IMR-90 (cell line): ENCODE results near the gene MAFF. TPM values are rescaled to one million over a fixed set of nuclear protein-coding genes. Genes with fewer than 3 reads are reported as not detected.
A peak's percentile ranks its signal among the peaks of the same experiment; 100 is the strongest.

Experiments used
- ATAC-seq: fragments of 200-7000 bp; cut with Tn5 transposase; 2 replicates; pipeline ENCODE4 v1.9.1; 2020; ENCODE audit warnings: low read depth, mild to moderate bottlenecking, moderate library complexity
- BruUV-seq: library from RNA; stranded (reverse); fragments of 400-500 nt; replicated peaks from 2 replicates; lab custom pipeline; 2021; lab: Mats Ljungman, UMichigan
- CTCF ChIA-PET: fragments of 300-600 bp; formaldehyde crosslinking; extraction: SDS; loops from one replicate; lab custom pipeline; 2021; ENCODE audit warnings: antibody characterized with exemption; lab: Yijun Ruan, JAX
- POLR2A ChIA-PET: fragments of 300-600 bp; sonication (Branson Sonifier 250); formaldehyde crosslinking; loops from one replicate; lab custom pipeline; 2022; ENCODE audit warnings: antibody characterized with exemption; ENCODE audit not compliant: unreplicated experiment; lab: Charles Lee
- DNase-seq: peaks from one replicate; pipeline ENCODE4 v3.0.0; 2013
- H2AFZ ChIP-seq: replicated peaks from 2 replicates; pipeline ENCODE3; 2013; ENCODE audit warnings: low read length, mild to moderate bottlenecking; ENCODE audit not compliant: poor library complexity
- H2AK5ac ChIP-seq: 2 replicates; pipeline ENCODE4 v1.6.1; 2013; ENCODE audit warnings: low read depth, low read length, inconsistent platforms
- H2AK9ac ChIP-seq: replicated peaks from 2 replicates; pipeline ENCODE3; 2013; ENCODE audit warnings: mild to moderate bottlenecking, low read depth, low read length, moderate library complexity; ENCODE audit not compliant: poor library complexity
- H2BK120ac ChIP-seq: 2 replicates; pipeline ENCODE4 v1.6.1; 2013; ENCODE audit warnings: low read depth, low read length, inconsistent platforms
- H2BK15ac ChIP-seq: 3 replicates; pipeline ENCODE4 v1.6.1; 2013; ENCODE audit warnings: low read depth, low read length, inconsistent platforms
- H2BK20ac ChIP-seq: 2 replicates; pipeline ENCODE4 v1.6.1; 2013; ENCODE audit warnings: low read depth, mild to moderate bottlenecking, inconsistent platforms, low read length, moderate library complexity
- H2BK5ac ChIP-seq: 2 replicates; pipeline ENCODE4 v1.6.1; 2013; ENCODE audit warnings: mild to moderate bottlenecking, low read depth, low read length, inconsistent platforms; ENCODE audit not compliant: poor library complexity, severe bottlenecking
- H3K14ac ChIP-seq: replicated peaks from 2 replicates; pipeline ENCODE4 v1.6.1; 2013; ENCODE audit warnings: low read depth, low read length, inconsistent platforms
- H3K18ac ChIP-seq: 2 replicates; pipeline ENCODE4 v1.6.1; 2013; ENCODE audit warnings: low read depth, low read length, control low read depth
- H3K23ac ChIP-seq: 2 replicates; pipeline ENCODE4 v1.6.1; 2013; ENCODE audit warnings: low read depth, low read length, inconsistent platforms
- H3K27ac ChIP-seq: 2 replicates; pipeline ENCODE4 v1.5.1; 2013; ENCODE audit warnings: mild to moderate bottlenecking, control low read depth, low read length; ENCODE audit not compliant: insufficient read depth
- H3K27me3 ChIP-seq: 2 replicates; pipeline ENCODE4 v1.6.1; 2013; ENCODE audit warnings: low read length; ENCODE audit not compliant: control insufficient read depth, insufficient read depth
- H3K36me3 ChIP-seq: 2 replicates; pipeline ENCODE4 v1.6.1; 2013; ENCODE audit warnings: low read length, mixed read lengths; ENCODE audit not compliant: control insufficient read depth, insufficient read depth
- H3K4ac ChIP-seq: 2 replicates; pipeline ENCODE4 v1.6.1; 2013; ENCODE audit warnings: low read depth, low read length, inconsistent platforms
- H3K4me1 ChIP-seq: 2 replicates; pipeline ENCODE4 v1.6.1; 2013; ENCODE audit warnings: low read length, mixed read lengths; ENCODE audit not compliant: control insufficient read depth, insufficient read depth
- H3K4me2 ChIP-seq: 2 replicates; pipeline ENCODE4 v1.6.1; 2013; ENCODE audit warnings: low read depth, mild to moderate bottlenecking, control low read depth, low read length, moderate library complexity
- H3K4me3 ChIP-seq: 2 replicates; pipeline ENCODE4 v1.5.1; 2013; ENCODE audit warnings: low read depth, mild to moderate bottlenecking, control low read depth, low read length, moderate library complexity; ENCODE audit not compliant: insufficient read depth
- H3K56ac ChIP-seq: 2 replicates; pipeline ENCODE4 v1.6.1; 2013; ENCODE audit warnings: low read length, inconsistent platforms; ENCODE audit not compliant: insufficient read depth; ENCODE audit errors: extremely low read depth
- H3K79me1 ChIP-seq, 2 experiments: 2 replicates each; pipeline ENCODE4 v1.6.1; 2013; ENCODE audit warnings: low read length in 2 of 2, inconsistent platforms in 1 of 2, low read depth in 1 of 2
- H3K9ac ChIP-seq: 2 replicates; pipeline ENCODE4 v1.6.1; 2013; ENCODE audit warnings: low read depth, low read length, control low read depth
- H3K9me1 ChIP-seq: 2 replicates; pipeline ENCODE4 v1.6.1; 2013; ENCODE audit warnings: low read length, inconsistent platforms; ENCODE audit not compliant: insufficient read depth
- H3K9me3 ChIP-seq: 2 replicates; pipeline ENCODE4 v1.6.1; 2013; ENCODE audit warnings: low read length; ENCODE audit not compliant: control insufficient read depth, insufficient read depth
- H4K20me1 ChIP-seq: 2 replicates; pipeline ENCODE4 v1.6.1; 2013; ENCODE audit warnings: low read length, inconsistent platforms; ENCODE audit not compliant: insufficient read depth
- H4K5ac ChIP-seq: 2 replicates; pipeline ENCODE4 v1.6.1; 2013; ENCODE audit warnings: mild to moderate bottlenecking, low read depth, low read length, control low read depth
- H4K8ac ChIP-seq, 2 experiments: 2 replicates each; pipeline ENCODE4 v1.6.1; 2013; ENCODE audit warnings: low read depth in 2 of 2, low read length in 2 of 2, control low read depth in 1 of 2, inconsistent platforms in 1 of 2
- H4K91ac ChIP-seq: 2 replicates; pipeline ENCODE4 v1.6.1; 2013; ENCODE audit warnings: low read depth, low read length, inconsistent platforms; ENCODE audit not compliant: insufficient read depth
- CHD1 ChIP-seq: IDR thresholded peaks from 2 replicates; pipeline ENCODE4 v1.6.1; 2012; ENCODE audit warnings: low read depth, low read length, improper control_type of control experiment
- ELK1 ChIP-seq: fragments of 150-350 bp; IDR thresholded peaks from 2 replicates; pipeline ENCODE4 v1.6.1; 2016; ENCODE audit warnings: low read depth, mild to moderate bottlenecking, low read length, moderate library complexity, borderline replicate concordance
- FOS ChIP-seq: fragments of 150-350 bp; IDR thresholded peaks from 2 replicates; pipeline ENCODE4 v1.6.1; 2016; ENCODE audit warnings: low read depth, low read length
- MAFK ChIP-seq: IDR thresholded peaks from 2 replicates; pipeline ENCODE4 v1.6.1; 2012; ENCODE audit warnings: low read depth, low read length, improper control_type of control experiment
- RAD21 ChIP-seq: IDR thresholded peaks from 2 replicates; pipeline ENCODE4 v1.6.1; 2012; ENCODE audit warnings: low read length, improper control_type of control experiment
- RFX5 ChIP-seq: IDR thresholded peaks from 2 replicates; pipeline ENCODE4 v1.8.0; 2012; ENCODE audit warnings: low read depth, mild to moderate bottlenecking, low read length, moderate library complexity
- SMC3 ChIP-seq: fragments of 150-350 bp; IDR thresholded peaks from 2 replicates; pipeline ENCODE4 v1.6.1; 2016; ENCODE audit warnings: low read depth, mild to moderate bottlenecking, antibody characterized with exemption, low read length, moderate library complexity
- USF2 ChIP-seq: fragments of 150-350 bp; IDR thresholded peaks from 2 replicates; pipeline ENCODE4 v1.6.1; 2017; ENCODE audit warnings: mild to moderate bottlenecking, antibody characterized with exemption, low read length, low read depth
- WGBS, 2 experiments: methylation state at CpG; one replicate each; pipeline versions ENCODE4 v1.1.5 to v1.1.7; 2013; ENCODE audit warnings: missing lambda C conversion rate in 2 of 2; ENCODE audit not compliant: insufficient read length in 1 of 2; ENCODE audit errors: extremely low coverage in 2 of 2; 5-methylcytosine and 5-hydroxymethylcytosine counted together
- dilution Hi-C: fragments of 300-500 bp; cut with HindIII; formaldehyde crosslinking; loops from one replicate; pipeline ENCODE4 v1.14.3; 2018; ENCODE audit warnings: low sequenced_read_pairs; ENCODE audit not compliant: unreplicated experiment
- in situ Hi-C: fragments of 300-500 bp; cut with MboI; formaldehyde crosslinking; loops from 3 replicates; pipeline ENCODE4 v1.14.3; 2019; ENCODE audit warnings: low sequenced_read_pairs, inconsistent platforms, mixed read lengths
- intact Hi-C: fragments of 100-400 bp; cut with micrococcal nuclease; formaldehyde crosslinking; loops from 2 replicates; pipeline ENCODE4 v1.10.0; 2022
- polyA plus RNA-seq, 3 experiments: library from polyadenylated mRNA; depleted of rRNA; stranded (reverse); fragments of >200 nt; gene quantifications; 2 replicates each; pipeline ENCODE4 v1.2.3, GENCODE V29; 2012; ENCODE audit warnings: low replicate concordance in 1 of 3
- total RNA-seq: library from RNA; depleted of rRNA; stranded (reverse); fragments of >200 nt; gene quantifications from 2 replicates; pipeline ENCODE4 v1.2.3, GENCODE V29; 2012

MAFF gene
- total and polyA plus RNA-seq, 2 of the 4 experiments (the other 2 are of a cell fraction): 18.3 to 25.9 TPM

GRCh38 chr22:38181453-38182200 is 20.2 kb upstream of the MAFF start, which contains the start of gene PLA2G6 (continued):
- TF ChIP-seq ELK1 (no peak), SMC3 (no peak)

GRCh38 chr22:38184788-38185187 is 17.0 kb upstream of the MAFF start:
- Histone ChIP-seq H2AK9ac (no peak overlapping the region), H3K9me1 (peaks cover 13% of the 10 kb centered on the region), H2BK5ac (no peak overlapping the region), H2AFZ (no peak overlapping the region), H3K27me3 (no peaks in the 10 kb centered on the region), H3K18ac (no peak overlapping the region), H3K4ac (peak overlapping the region; percentile 45; the same call in 1 of the 2 replicates), H4K20me1 (no peaks in the 10 kb centered on the region; the same call in 1 of the 2 replicates), H3K4me3 (no peak overlapping the region), H3K9ac (no peak overlapping the region), H3K14ac (no peak overlapping the region), H2BK120ac (no peak overlapping the region), H3K23ac (no peak overlapping the region), H3K9me3 (no peaks in the 10 kb centered on the region), H2BK15ac (no peak overlapping the region), H3K56ac (no peak overlapping the region), H3K4me2 (no peak overlapping the region), H2AK5ac (no peak overlapping the region), H4K8ac (no peak overlapping the region), H4K5ac (no peak overlapping the region), H2BK20ac (no peak overlapping the region), H3K4me1 (peaks cover 16% of the 10 kb centered on the region), H3K27ac (no peak overlapping the region), H3K79me1 (peaks cover 4 to 10% of the 10 kb centered on the region in 2 experiments; a peak in 3 of 4 replicates), H4K91ac (no peak overlapping the region), H3K36me3 (no peaks in the 10 kb centered on the region)
- POLR2A ChIA-PET: no interaction called here
- ATAC-seq (no peak), DNase-seq (no peak)
- in situ Hi-C loops (no loop called here), dilution Hi-C loops (no loop called here), intact Hi-C loops (no loop called here)
- 83% methylated on average over 4 of the region's 7 CpGs; no CpG with 5 or more reads in 1 of the 2 experiments for WGBS, 2 experiments
- CTCF ChIA-PET: no interaction called here
- BruUV-seq: no TSS peak
- TF ChIP-seq RFX5 (no peak), CHD1 (no peak), SMC3 (no peak), MAFK (no peak), FOS (no peak), USF2 (no peak), RAD21 (no peak)
